NCI-H2227 (cell line): Measurements from ENCODE around the gene CCDC172.

Experiments used
- DNase-seq: peaks from one replicate; lab custom pipeline; 2025; ENCODE audit not compliant: unreplicated experiment; lab: John Stamatoyannopoulos, UW

Gene CCDC172

GRCh38 chr10:116429288-116429977 lies 105.2 kb downstream of the CCDC172 start:
- DNase-seq: no peak
